ENCODE data around the gene CTAG1B.
"Not testable (repeated sequence)": the region's sequence is repeated elsewhere in the genome, so short reads cannot be mapped to it uniquely, and the experiment has no call there.

DNA sequence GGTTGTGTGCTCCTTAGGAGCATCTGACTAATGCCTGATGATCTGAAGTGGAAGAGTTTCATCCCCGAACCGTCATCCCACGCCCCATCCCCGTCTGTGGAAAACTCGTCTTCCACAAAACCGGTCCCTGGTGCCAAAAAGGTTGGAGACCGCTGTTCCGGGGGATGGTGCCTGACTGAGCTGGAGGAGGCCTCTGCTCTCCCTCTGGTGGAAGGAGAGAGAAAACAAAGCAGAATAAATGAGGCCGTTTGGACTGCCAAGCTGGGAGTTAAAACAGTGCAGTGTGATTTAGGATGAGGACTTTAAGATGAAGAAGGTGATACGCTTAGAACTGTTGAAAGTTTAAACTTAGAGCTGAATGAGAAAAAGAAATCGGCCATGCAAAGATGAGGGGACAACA, 14.6 kb upstream of the CTAG1B start:
- TF ChIP-seq, protein P1, sequence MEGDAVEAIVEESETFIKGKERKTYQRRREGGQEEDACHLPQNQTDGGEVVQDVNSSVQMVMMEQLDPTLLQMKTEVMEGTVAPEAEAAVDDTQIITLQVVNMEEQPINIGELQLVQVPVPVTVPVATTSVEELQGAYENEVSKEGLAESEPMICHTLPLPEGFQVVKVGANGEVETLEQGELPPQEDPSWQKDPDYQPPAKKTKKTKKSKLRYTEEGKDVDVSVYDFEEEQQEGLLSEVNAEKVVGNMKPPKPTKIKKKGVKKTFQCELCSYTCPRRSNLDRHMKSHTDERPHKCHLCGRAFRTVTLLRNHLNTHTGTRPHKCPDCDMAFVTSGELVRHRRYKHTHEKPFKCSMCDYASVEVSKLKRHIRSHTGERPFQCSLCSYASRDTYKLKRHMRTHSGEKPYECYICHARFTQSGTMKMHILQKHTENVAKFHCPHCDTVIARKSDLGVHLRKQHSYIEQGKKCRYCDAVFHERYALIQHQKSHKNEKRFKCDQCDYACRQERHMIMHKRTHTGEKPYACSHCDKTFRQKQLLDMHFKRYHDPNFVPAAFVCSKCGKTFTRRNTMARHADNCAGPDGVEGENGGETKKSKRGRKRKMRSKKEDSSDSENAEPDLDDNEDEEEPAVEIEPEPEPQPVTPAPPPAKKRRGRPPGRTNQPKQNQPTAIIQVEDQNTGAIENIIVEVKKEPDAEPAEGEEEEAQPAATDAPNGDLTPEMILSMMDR (IDR thresholded peaks at IDR 0.05): not testable (repeated sequence)
- TF ChIP-seq POLR2A (IDR thresholded peaks at IDR 0.05): not testable (repeated sequence)
